GM21619 (cell line): ENCODE measurements around the gene ABCC8.

Experiments used
- ATAC-seq: cut with Tn5 transposase; IDR thresholded peaks from one replicate; pipeline ENCODE4 v1.9.1; 2021; ENCODE audit not compliant: unreplicated experiment

The ABCC8 gene

GRCh38 chr11:17506314-17506713 is 29.7 kb upstream of the ABCC8 start:
- no peak for ATAC-seq

GRCh38 chr11:17505146-17505545 is 28.5 kb upstream of the ABCC8 start:
- no peak for ATAC-seq

- no peak for ATAC-seq
These were observed 27.9 kb upstream of the ABCC8 start for GRCh38 chr11:17504330-17505107.

- ATAC-seq: no peak
These were observed 26.0 kb upstream of the ABCC8 start for GRCh38 chr11:17502630-17503029.

- no peak for ATAC-seq
These were observed 24.0 kb upstream of the ABCC8 start for GRCh38 chr11:17500673-17501072.

- no peak for ATAC-seq
These were observed 21.8 kb upstream of the ABCC8 start for GRCh38 chr11:17498475-17498874.

- ATAC-seq: no peak
These were observed 21.4 kb upstream of the ABCC8 start for GRCh38 chr11:17498058-17498457.

GRCh38 chr11:17496406-17496805 is 19.8 kb upstream of the ABCC8 start:
- ATAC-seq: no peak

GRCh38 chr11:17494019-17494418 is 17.4 kb upstream of the ABCC8 start:
- ATAC-seq: no peak

- ATAC-seq: no peak
These were observed 14.3 kb upstream of the ABCC8 start for GRCh38 chr11:17490938-17491337.

GRCh38 chr11:17490232-17490631 is 13.6 kb upstream of the ABCC8 start:
- no peak for ATAC-seq

- no peak for ATAC-seq
These were observed 13.1 kb upstream of the ABCC8 start for GRCh38 chr11:17489751-17490150.

- ATAC-seq: no peak
These were observed 11.9 kb upstream of the ABCC8 start for GRCh38 chr11:17488563-17488962.

GRCh38 chr11:17486646-17487045 is 10.0 kb upstream of the ABCC8 start:
- ATAC-seq: no peak

- ATAC-seq: no peak
These were observed 6.9 kb upstream of the ABCC8 start for GRCh38 chr11:17483505-17483904.

- no peak for ATAC-seq
These were observed 5.3 kb upstream of the ABCC8 start for GRCh38 chr11:17481905-17482304.

GRCh38 chr11:17479284-17480214 is 2.9 kb upstream of the ABCC8 start:
- ATAC-seq: no peak

GRCh38 chr11:17478070-17478469 is 1.4 kb upstream of the ABCC8 start:
- ATAC-seq: no peak

GRCh38 chr11:17477361-17477760 is 716 bp upstream of the ABCC8 start:
- no peak for ATAC-seq

GRCh38 chr11:17477084-17477333 is 364 bp upstream of the ABCC8 start:
- ATAC-seq: no peak

GRCh38 chr11:17475666-17476316 is 854 bp downstream of the ABCC8 start:
- ATAC-seq: no peak
